GM23248 (cell line): ENCODE measurements around the gene CAMK2D. TPM values are rescaled to one million over a fixed set of nuclear protein-coding genes. Genes with fewer than 3 reads are reported as not detected.
"Not testable (repeated sequence)": the region's sequence is repeated elsewhere in the genome, so short reads cannot be mapped to it uniquely, and the experiment has no call there.

Source experiments
- DNase-seq: peaks from one replicate; pipeline ENCODE4 v3.0.0-alpha.2; 2015
- H2AFZ ChIP-seq: fragments of 200-600 bp; sonication (generic); 2 replicates; pipeline ENCODE4 v1.6.1; 2016; ENCODE audit warnings: antibody characterized with exemption
- H3F3A ChIP-seq: fragments of 200-600 bp; sonication (generic); 2 replicates; pipeline ENCODE4 v1.6.1; 2016; ENCODE audit warnings: mild to moderate bottlenecking, antibody characterized with exemption, mixed run types; ENCODE audit not compliant: insufficient read depth
- H3K27ac ChIP-seq: fragments of 200-600 bp; sonication (generic); 2 replicates; pipeline ENCODE4 v1.5.1; 2016; ENCODE audit warnings: mild to moderate bottlenecking
- H3K27me3 ChIP-seq: fragments of 200-600 bp; sonication (generic); replicated peaks from 2 replicates; pipeline ENCODE4 v1.6.1; 2016; ENCODE audit warnings: mild to moderate bottlenecking; ENCODE audit not compliant: insufficient read depth
- H3K36me3 ChIP-seq: fragments of 200-600 bp; sonication (generic); 2 replicates; pipeline ENCODE4 v1.6.1; 2016; ENCODE audit warnings: low read depth, mild to moderate bottlenecking
- H3K4me1 ChIP-seq: fragments of 200-600 bp; sonication (generic); 2 replicates; pipeline ENCODE4 v1.6.1; 2016; ENCODE audit warnings: mild to moderate bottlenecking; ENCODE audit not compliant: insufficient read depth
- H3K4me2 ChIP-seq: fragments of 200-600 bp; sonication (generic); one replicate; pipeline ENCODE4 v1.6.1; 2016; ENCODE audit warnings: mild to moderate bottlenecking; ENCODE audit not compliant: unreplicated experiment
- H3K4me3 ChIP-seq: fragments of 200-600 bp; sonication (generic); 2 replicates; pipeline ENCODE4 v1.5.1; 2016; ENCODE audit warnings: mild to moderate bottlenecking
- H3K79me2 ChIP-seq: fragments of 200-600 bp; sonication (generic); 2 replicates; pipeline ENCODE4 v1.6.1; 2016; ENCODE audit warnings: mild to moderate bottlenecking; ENCODE audit not compliant: insufficient read depth
- H3K9ac ChIP-seq: fragments of 200-600 bp; sonication (generic); 2 replicates; pipeline ENCODE4 v1.6.1; 2016; ENCODE audit warnings: mild to moderate bottlenecking
- H3K9me2 ChIP-seq: fragments of 200-600 bp; sonication (generic); 2 replicates; pipeline ENCODE4 v1.6.1; 2016; ENCODE audit warnings: mixed run types, mild to moderate bottlenecking, moderate library complexity; ENCODE audit not compliant: insufficient read depth
- H3K9me3 ChIP-seq: fragments of 200-600 bp; sonication (generic); one replicate; pipeline ENCODE4 v1.6.1; 2017; ENCODE audit warnings: low read depth
- H4K20me1 ChIP-seq: fragments of 200-600 bp; sonication (generic); 2 replicates; pipeline ENCODE4 v1.6.0; 2016; ENCODE audit not compliant: insufficient read depth
- EZH2 ChIP-seq: fragments of 200-600 bp; sonication (generic); IDR thresholded peaks from 2 replicates; pipeline ENCODE4 v1.6.1; 2018; ENCODE audit warnings: antibody characterized with exemption, mild to moderate bottlenecking; ENCODE audit not compliant: insufficient read depth, poor library complexity, severe bottlenecking
- EZH2phosphoT487 ChIP-seq: fragments of 200-600 bp; sonication (generic); IDR thresholded peaks from 2 replicates; pipeline ENCODE4 v1.6.1; 2018; ENCODE audit warnings: antibody characterized with exemption, moderate library complexity, mild to moderate bottlenecking, low read depth; ENCODE audit not compliant: insufficient read depth
- WGBS, 2 experiments: methylation state at CpG; one replicate each; pipeline ENCODE4 v1.1.6; 2015 to 2017; ENCODE audit warnings: low lambda C conversion rate in 2 of 2, low coverage in 1 of 2; ENCODE audit errors: missing lambda C conversion rate in 2 of 2; 5-methylcytosine and 5-hydroxymethylcytosine counted together
- in situ Hi-C: fragments of 300-500 bp; cut with MboI; formaldehyde crosslinking; loops from 2 replicates; pipeline ENCODE4 v1.15.0; 2020
- polyA plus RNA-seq: library from polyadenylated mRNA; unstranded; fragments of >200 nt; fragmentation: Nextera tagmentation; extraction: Ambion mirVana; gene quantifications from 2 replicates; pipeline ENCODE4 v1.2.1, GENCODE V29; 2016
- total RNA-seq: library from RNA; depleted of rRNA; stranded (reverse); fragments of >200 nt; shearing (Covaris generic); gene quantifications from 2 replicates; pipeline ENCODE4 v1.2.3, GENCODE V29; 2014

CAMK2D gene
- total and polyA plus RNA-seq, 2 experiments from 2014 or later: 78.8 to 94.5 TPM

DNA sequence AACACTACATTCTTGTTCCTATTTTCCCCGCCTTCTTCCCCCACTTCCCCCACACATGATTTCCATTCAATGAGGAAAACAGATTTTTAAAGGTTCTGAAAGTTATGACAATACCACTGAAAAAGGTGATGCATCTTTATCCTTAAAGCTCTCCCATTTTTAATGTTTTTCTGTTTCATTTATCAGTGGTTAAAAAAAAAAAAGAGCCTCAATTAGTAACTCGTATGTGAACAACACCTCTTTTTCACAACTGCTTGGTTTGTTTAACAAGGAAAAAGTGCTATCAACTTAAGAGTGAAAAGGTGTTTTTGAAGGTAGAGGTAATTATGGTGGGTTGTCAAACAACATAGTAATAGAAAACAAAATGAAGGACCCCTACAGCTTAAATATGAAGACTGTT, 8.2 kb upstream of the CAMK2D start:
- WGBS, 2 experiments: 79 to 81% methylated on average over 2 of the region's 2 CpGs
- in situ Hi-C loops: loop anchor here (10.0 to 25.0 kb wide), 2 partner anchors 382 to 605 kb away; no protein-coding TSS in a partner anchor

DNA sequence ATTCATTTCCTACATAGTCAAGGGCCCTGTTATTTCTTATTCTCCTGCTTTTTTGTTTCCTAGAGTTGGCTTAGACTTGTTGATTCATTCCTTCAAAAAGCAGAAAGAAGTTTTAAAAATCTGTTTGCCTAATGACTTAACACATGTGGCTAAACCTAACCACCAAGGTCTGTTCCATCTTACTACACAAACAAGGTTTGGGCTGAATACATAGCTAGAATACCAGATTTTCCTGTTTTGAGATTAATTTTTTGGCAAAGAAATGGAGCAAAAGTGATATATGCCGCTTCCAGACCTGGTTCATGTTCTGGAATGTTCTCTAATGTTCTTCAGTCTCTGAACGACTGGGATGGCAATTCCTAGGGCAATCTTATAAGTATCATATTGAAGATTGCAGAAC, 7.4 kb upstream of the CAMK2D start:
- Histone ChIP-seq H3K9ac (no peak overlapping the region), H3K36me3 (no peaks in the 10 kb centered on the region), H3K9me3 (no peaks in the 10 kb centered on the region), H3K4me1 (no peaks in the 10 kb centered on the region), H3K27ac (no peak overlapping the region), H3K9me2 (no peaks in the 10 kb centered on the region), H2AFZ (no peak overlapping the region), H3K4me3 (no peak overlapping the region), H3K4me2 (no peak overlapping the region), H3K79me2 (no peaks in the 10 kb centered on the region), H4K20me1 (no peaks in the 10 kb centered on the region), H3K27me3 (no peaks in the 10 kb centered on the region), H3F3A (no peaks in the 10 kb centered on the region)
- TF ChIP-seq EZH2 (no peak), EZH2phosphoT487 (no peak)
- no peak for DNase-seq
- 73 to 78% methylated on average over 2 of the region's 2 CpGs for WGBS, 2 experiments
- in situ Hi-C loops: loop anchor here (10.0 to 25.0 kb wide), 2 partner anchors 382 to 606 kb away; no protein-coding TSS in a partner anchor

More for the DNA sequence above, 8.2 kb upstream of the CAMK2D start:
- Histone ChIP-seq H3K4me2 (no peak overlapping the region), H3F3A (no peaks in the 10 kb centered on the region), H3K4me1 (no peaks in the 10 kb centered on the region), H3K36me3 (no peaks in the 10 kb centered on the region), H3K9me3 (no peaks in the 10 kb centered on the region), H3K79me2 (no peaks in the 10 kb centered on the region), H4K20me1 (no peaks in the 10 kb centered on the region), H3K9me2 (no peaks in the 10 kb centered on the region), H3K27me3 (no peaks in the 10 kb centered on the region), H3K27ac (no peak overlapping the region), H2AFZ (no peak overlapping the region), H3K9ac (no peak overlapping the region), H3K4me3 (no peak overlapping the region)
- TF ChIP-seq EZH2 (no peak), EZH2phosphoT487 (no peak)
- DNase-seq: no peak

DNA sequence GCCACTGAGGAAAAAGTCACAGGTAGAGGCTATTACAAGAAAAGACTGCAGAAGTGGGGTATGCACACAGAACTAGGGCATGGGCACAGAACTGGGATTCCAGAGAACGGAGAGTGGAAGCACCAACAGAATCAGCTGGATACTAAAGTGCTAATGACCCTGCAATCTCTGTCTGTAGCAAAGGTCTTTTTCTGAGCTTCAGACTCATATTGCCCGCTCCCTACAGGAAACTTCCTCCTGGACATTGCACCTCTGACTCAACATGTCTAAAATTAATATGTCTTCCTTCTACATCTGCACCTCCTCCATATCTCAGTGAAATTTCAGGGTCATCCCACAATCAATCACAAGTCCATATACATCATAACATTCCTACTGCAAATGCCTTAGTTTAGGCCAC, 5.3 kb upstream of the CAMK2D start:
- H4K20me1 ChIP-seq: no peaks in the 10 kb centered on the region
- no peaks in the 10 kb centered on the region for H3K79me2 ChIP-seq
- H3K9ac ChIP-seq: no peak overlapping the region
- peaks cover 14% of the 10 kb centered on the region for H3F3A ChIP-seq
- no peaks in the 10 kb centered on the region for H3K9me3 ChIP-seq
- DNase-seq: no peak
- no peak overlapping the region for H2AFZ ChIP-seq
- H3K9me2 ChIP-seq: no peaks in the 10 kb centered on the region
- H3K27me3 ChIP-seq: no peaks in the 10 kb centered on the region
- no peak for TF ChIP-seq EZH2
- no peak for TF ChIP-seq EZH2phosphoT487
- in situ Hi-C loops: loop anchor here (10.0 to 25.0 kb wide), 2 partner anchors 380 to 608 kb away; no protein-coding TSS in a partner anchor
- H3K4me3 ChIP-seq: no peak overlapping the region
- no peaks in the 10 kb centered on the region for H3K36me3 ChIP-seq
- H3K27ac ChIP-seq: no peak overlapping the region
- peaks cover 6% of the 10 kb centered on the region; the same call in 1 of the 2 replicates for H3K4me1 ChIP-seq
- H3K4me2 ChIP-seq: no peak overlapping the region
- WGBS, 2 experiments: 90 to 100% methylated on average over 2 of the region's 2 CpGs

DNA sequence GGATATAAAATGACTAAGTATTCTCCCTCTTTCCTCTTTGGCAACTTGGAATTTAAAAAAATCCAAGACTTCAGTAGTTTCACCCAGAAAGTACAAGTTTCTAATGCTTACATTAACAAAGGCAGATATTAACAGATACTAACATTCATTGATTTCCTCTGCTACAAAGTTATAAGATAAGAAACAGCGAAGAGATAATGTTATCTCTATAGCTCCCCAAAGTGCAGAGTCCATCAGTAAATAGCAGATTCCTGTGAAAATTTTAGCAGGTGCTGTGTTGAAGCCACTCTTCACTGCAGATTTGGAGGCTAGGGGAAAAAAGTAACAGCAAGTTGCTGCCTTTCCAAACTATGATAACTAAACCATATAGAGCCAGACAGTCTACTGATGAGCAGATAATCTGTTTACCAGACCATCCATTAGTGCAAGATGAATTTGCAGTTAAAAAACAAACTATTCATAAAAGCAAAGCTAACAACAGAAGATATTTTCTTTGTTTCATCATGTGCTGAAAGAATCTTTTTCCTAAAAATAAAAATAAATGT, 3.3 kb upstream of the CAMK2D start:
- Histone ChIP-seq H3K36me3 (no peaks in the 10 kb centered on the region), H3K4me1 (peaks cover 6% of the 10 kb centered on the region; the same call in 1 of the 2 replicates), H3K9ac (no peak overlapping the region), H3K27ac (no peak overlapping the region), H3K9me3 (no peaks in the 10 kb centered on the region), H3K4me3 (no peak overlapping the region), H3K9me2 (no peaks in the 10 kb centered on the region), H2AFZ (no peak overlapping the region), H3F3A (peaks cover 24% of the 10 kb centered on the region), H3K27me3 (no peaks in the 10 kb centered on the region), H4K20me1 (no peaks in the 10 kb centered on the region), H3K4me2 (no peak overlapping the region), H3K79me2 (peaks cover 11% of the 10 kb centered on the region)
- in situ Hi-C loops: loop anchor here (10.0 to 25.0 kb wide), 2 partner anchors 377 to 610 kb away; no protein-coding TSS in a partner anchor
- no peak for TF ChIP-seq EZH2
- TF ChIP-seq EZH2phosphoT487: no peak
- no peak for DNase-seq
- WGBS, 2 experiments: 100% methylated on average over 1 of the region's 1 CpG

DNA sequence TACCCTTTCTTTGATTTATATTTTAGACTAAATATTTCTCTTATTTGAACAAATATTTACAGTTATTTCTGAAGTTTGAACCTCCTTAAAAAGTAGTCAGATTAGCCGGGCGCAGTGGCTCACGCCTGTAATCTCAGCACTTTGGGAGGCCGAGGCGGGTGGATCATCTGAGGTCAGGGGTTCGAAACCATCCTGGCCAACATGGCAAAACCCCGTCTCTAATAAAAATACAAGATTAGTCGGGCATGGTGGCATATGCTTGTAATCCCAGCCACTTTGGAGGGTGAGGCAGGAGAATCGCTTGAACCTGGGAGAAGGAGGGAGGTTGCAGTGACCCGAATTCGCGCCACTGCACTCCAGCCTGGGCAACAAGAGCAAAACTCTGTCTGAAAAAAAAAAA, 2.4 kb upstream of the CAMK2D start:
- H3K9me2 ChIP-seq, DNase-seq, H3K27me3 ChIP-seq, H3K9me3 ChIP-seq, H4K20me1 ChIP-seq, H3K36me3 ChIP-seq, H3K4me1 ChIP-seq: not testable (repeated sequence)
- 91 to 96% methylated on average over 12 of the region's 12 CpGs for WGBS, 2 experiments
- H3K9ac ChIP-seq: peak overlapping the region; percentile 91
- H3K79me2 ChIP-seq: peaks cover 20% of the 10 kb centered on the region
- H3F3A ChIP-seq: peaks cover 28% of the 10 kb centered on the region
- peak overlapping the region; percentile 87; the same call in 1 of the 2 replicates for H3K4me3 ChIP-seq
- peak overlapping the region; percentile 96 for H3K27ac ChIP-seq
- peak overlapping the region; percentile 94 for H2AFZ ChIP-seq
- H3K4me2 ChIP-seq: peak overlapping the region; percentile 98
- in situ Hi-C loops: loop anchor here (10.0 to 25.0 kb wide), 2 partner anchors 377 to 611 kb away; no protein-coding TSS in a partner anchor
